HG02973 (cell line): ENCODE measurements around the gene RHO.
"Not testable (repeated sequence)": the region's sequence is repeated elsewhere in the genome, so short reads cannot be mapped to it uniquely, and the experiment has no call there.

ENCODE experiments used
- ATAC-seq: cut with Tn5 transposase; IDR thresholded peaks from one replicate; pipeline ENCODE4 v1.9.1; 2021; ENCODE audit warnings: moderate library complexity; ENCODE audit not compliant: unreplicated experiment

The RHO gene

GRCh38 chr3:129499604-129500333, 28.7 kb upstream of the RHO start:
- ATAC-seq = not testable (repeated sequence)

GRCh38 chr3:129500334-129500658, 28.1 kb upstream of the RHO start:
- ATAC-seq = no peak

GRCh38 chr3:129501630-129502029, 26.8 kb upstream of the RHO start:
- ATAC-seq = no peak

- no peak for ATAC-seq
Measured at GRCh38 chr3:129502641-129503408, 25.6 kb upstream of the RHO start.

GRCh38 chr3:129503471-129504291, 24.8 kb upstream of the RHO start:
- ATAC-seq = no peak

- no peak for ATAC-seq
Measured at GRCh38 chr3:129504471-129505100, 23.9 kb upstream of the RHO start.

GRCh38 chr3:129505341-129505740, 23.1 kb upstream of the RHO start:
- ATAC-seq = no peak

- no peak for ATAC-seq
Measured at GRCh38 chr3:129506231-129506742, 22.2 kb upstream of the RHO start.

- ATAC-seq = no peak
Measured at GRCh38 chr3:129507181-129507831, 21.1 kb upstream of the RHO start.

GRCh38 chr3:129512595-129512994, 15.8 kb upstream of the RHO start:
- no peak for ATAC-seq

GRCh38 chr3:129513705-129514104, 14.7 kb upstream of the RHO start:
- ATAC-seq = no peak

- ATAC-seq = no peak
Measured at GRCh38 chr3:129514110-129514509, 14.3 kb upstream of the RHO start.

- ATAC-seq = no peak
Measured at GRCh38 chr3:129514563-129514962, 13.9 kb upstream of the RHO start.

GRCh38 chr3:129515108-129515820, 13.2 kb upstream of the RHO start:
- not testable (repeated sequence) for ATAC-seq

- ATAC-seq = not testable (repeated sequence)
Measured at GRCh38 chr3:129515821-129516432, 12.5 kb upstream of the RHO start.

- no peak for ATAC-seq
Measured at GRCh38 chr3:129517516-129517915, 10.9 kb upstream of the RHO start.

GRCh38 chr3:129518038-129518561, 10.3 kb upstream of the RHO start:
- ATAC-seq = no peak

GRCh38 chr3:129518581-129518980, 9.9 kb upstream of the RHO start:
- no peak for ATAC-seq

- no peak for ATAC-seq
Measured at GRCh38 chr3:129519449-129519848, 9.0 kb upstream of the RHO start.
